Tibial artery (tissue), 4 donors: ENCODE data around the gene ALOX12.

ENCODE experiments used
- DNase-seq, 2 donors: peaks; one replicate each; pipeline ENCODE4 v3.0.0-alpha.2; 2019
- H3K27ac ChIP-seq, 2 donors: fragments of 200-600 bp; sonication (generic) in 1 of 2; 1 replicate in 1 of 2; 2 replicates in 1 of 2; pipeline ENCODE4 v1.5.1; 2018 to 2019; ENCODE audit warnings: mild to moderate bottlenecking in 1 of 2
- H3K27me3 ChIP-seq, 2 donors: fragments of 200-600 bp; sonication (generic) in 1 of 2; one replicate each; pipeline versions ENCODE4 v1.5.1 to v1.6.0; 2016 to 2019
- H3K36me3 ChIP-seq, 3 donors: fragments of 200-600 bp; sonication (generic) in 2 of 3; one replicate each; pipeline ENCODE4 v1.5.1; 2016 to 2019; ENCODE audit warnings: mild to moderate bottlenecking in 2 of 3
- H3K4me1 ChIP-seq, 4 donors: fragments of 200-600 bp; sonication (generic) in 2 of 4; 1 replicate in 3 of 4; 2 replicates in 1 of 4; pipeline ENCODE4 v1.5.1; 2016 to 2019
- H3K4me3 ChIP-seq, 2 donors: fragments of 200-600 bp; sonication (generic) in 1 of 2; 1 replicate in 1 of 2; 2 replicates in 1 of 2; pipeline ENCODE4 v1.5.1; 2018 to 2019; ENCODE audit warnings: mild to moderate bottlenecking in 2 of 2
- H3K9me3 ChIP-seq, 3 donors: fragments of 200-600 bp; sonication (generic) in 1 of 3; one replicate each; pipeline ENCODE4 v1.5.1; 2016 to 2019
- CTCF ChIP-seq, 2 experiments: fragments of 200-600 bp in 1 of 2; fragments of 450-650 bp in 1 of 2; IDR thresholded peaks; one replicate each; pipeline ENCODE4 v1.5.1; 2017 to 2019; ENCODE audit warnings: antibody characterized with exemption in 2 of 2, mild to moderate bottlenecking in 1 of 2, moderate library complexity in 1 of 2
- intact Hi-C: fragments of 100-400 bp; cut with DNase I; formaldehyde crosslinking; loops from one replicate; pipeline ENCODE4 v1.15.0; 2023; ENCODE audit warnings: low total_unique reads

Gene ALOX12

GRCh38 chr17:7035591-7036368 is 39.9 kb downstream of the ALOX12 start, which contains the start of gene SLC16A13:
TSS of gene SLC16A13 (plus strand) at chr17:7036015. CDS start at chr17:7036383, 368 bp downstream.
- no peak for TF ChIP-seq CTCF (IDR thresholded peaks at IDR 0.05)
- peaks cover 0 to 19% (median 9%) of the 10 kb centered on the region in 4 donors for H3K4me1 ChIP-seq
- intact Hi-C loops, result no loop called here
- H3K36me3 ChIP-seq, result no peaks in the 10 kb centered on the region
- peak within 1 kb of the TSS; percentile 43 to 51 for H3K4me3 ChIP-seq
- no peaks in the 10 kb centered on the region for H3K9me3 ChIP-seq
- H3K27me3 ChIP-seq, result peaks cover 0 to 58% of the 10 kb centered on the region in 2 donors
- DNase-seq, result peak; percentile 93
- H3K27ac ChIP-seq, result peak within 1 kb of the TSS; percentile 34 to 45

- no peak for TF ChIP-seq CTCF (IDR thresholded peaks at IDR 0.05)
- intact Hi-C loops, result no loop called here
- H3K27ac ChIP-seq, result no peak overlapping the region
- DNase-seq, result no peak
- no peak overlapping the region for H3K4me3 ChIP-seq
- H3K36me3 ChIP-seq, result no peaks in the 10 kb centered on the region
- peaks cover 3 to 64% of the 10 kb centered on the region in 2 donors for H3K27me3 ChIP-seq
- H3K4me1 ChIP-seq, result peaks cover 0 to 33% (median 21%) of the 10 kb centered on the region in 4 donors
- no peaks in the 10 kb centered on the region for H3K9me3 ChIP-seq
Measured at GRCh38 chr17:7038025-7038862, 42.4 kb downstream of the ALOX12 start.

GRCh38 chr17:7039832-7040231 is 44.0 kb downstream of the ALOX12 start:
- no peak overlapping the region for H3K27ac ChIP-seq
- peaks cover 0 to 42% (median 29%) of the 10 kb centered on the region in 4 donors for H3K4me1 ChIP-seq
- no peaks in the 10 kb centered on the region for H3K9me3 ChIP-seq
- no peaks in the 10 kb centered on the region for H3K36me3 ChIP-seq
- DNase-seq, result no peak
- H3K27me3 ChIP-seq, result peaks cover 8 to 69% of the 10 kb centered on the region in 2 donors
- intact Hi-C loops, result no loop called here
- no peak for TF ChIP-seq CTCF (IDR thresholded peaks at IDR 0.05)
- no peak overlapping the region for H3K4me3 ChIP-seq

GRCh38 chr17:7041607-7042500 is 46.0 kb downstream of the ALOX12 start:
- no peaks in the 10 kb centered on the region for H3K36me3 ChIP-seq
- no peak overlapping the region for H3K27ac ChIP-seq
- intact Hi-C loops, result no loop called here
- H3K27me3 ChIP-seq, result peaks cover 8 to 61% of the 10 kb centered on the region in 2 donors
- no peaks in the 10 kb centered on the region for H3K9me3 ChIP-seq
- H3K4me1 ChIP-seq, result peaks cover 0 to 32% (median 25%) of the 10 kb centered on the region in 4 donors
- H3K4me3 ChIP-seq, result peak overlapping the region in 1 of 2 donors; percentile 47
- DNase-seq, result no peak
- TF ChIP-seq CTCF (IDR thresholded peaks at IDR 0.05), result no peak
